H1 (cell line): ENCODE measurements around the gene PCNX1. TPM values are rescaled to one million over a fixed set of nuclear protein-coding genes. Genes with fewer than 3 reads are reported as not detected.

Source experiments
- CBX5 ChIP-seq: fragments of 300-800, 300-1000 bp; sonication (generic); IDR thresholded peaks from 2 replicates; pipeline ENCODE4 v1.7.1; 2016; ENCODE audit warnings: antibody characterized with exemption, low read length, low read depth
- EP300 ChIP-seq, 2 experiments: IDR thresholded peaks; 1 replicate in 1 of 2; 2 replicates in 1 of 2; pipeline ENCODE4 v1.6.1; 2011 to 2012; ENCODE audit warnings: low read depth in 2 of 2, low read length in 2 of 2, mild to moderate bottlenecking in 2 of 2, borderline replicate concordance in 1 of 2, inconsistent platforms in 1 of 2, moderate library complexity in 1 of 2
- NRF1 ChIP-seq: IDR thresholded peaks from 2 replicates; pipeline ENCODE4 v1.6.1; 2011; ENCODE audit warnings: mild to moderate bottlenecking, low read depth, low read length, improper control_type of control experiment
- TEAD4 ChIP-seq: IDR thresholded peaks from 2 replicates; pipeline ENCODE4 v1.6.1; 2012; ENCODE audit warnings: low read depth, low read length, inconsistent platforms, mixed read lengths
- polyA plus RNA-seq, 7 experiments: library from polyadenylated mRNA; depleted of rRNA in 3 of 7; stranded (reverse) in 5 of 7; unstranded in 2 of 7; fragments of >200 nt in 5 of 7; fragments of 200-250 nt in 2 of 7; gene quantifications; 1 replicate in 5 of 7; 2 replicates in 1 of 7; 4 replicates in 1 of 7; pipeline versions ENCODE4 v1.2.1 to v1.2.3, GENCODE V29; 2011 to 2013; ENCODE audit warnings: missing spikeins in 2 of 7, mixed read lengths in 2 of 7
- total RNA-seq: library from RNA; stranded (reverse); fragmentation: NEBNext Ultra II Directional; extraction: Animal tissue kit (Norgen Biotek cat#: 25700); gene quantifications from 2 replicates; pipeline ENCODE4 v1.2.1, GENCODE V29; 2021

The PCNX1 gene
- total and polyA plus RNA-seq, 2 of the 8 experiments (the other 6 are each of a cell fraction or from before 2014, with no cell fraction given) = 37.7 to 53.2 TPM

GRCh38 chr14:70976591-70976990 lies 69.3 kb downstream of the PCNX1 start (continued):
- TF ChIP-seq TEAD4 (no peak), CBX5 (no peak), NRF1 (no peak), EP300 (IDR thresholded peaks at IDR 0.05; ENCODE audit: borderline replicate concordance in 1 of 2, low read depth in 2 of 2, low read length in 2 of 2) (no peak)
